ENCODE data around the gene CALCOCO2.

The CALCOCO2 gene

DNA sequence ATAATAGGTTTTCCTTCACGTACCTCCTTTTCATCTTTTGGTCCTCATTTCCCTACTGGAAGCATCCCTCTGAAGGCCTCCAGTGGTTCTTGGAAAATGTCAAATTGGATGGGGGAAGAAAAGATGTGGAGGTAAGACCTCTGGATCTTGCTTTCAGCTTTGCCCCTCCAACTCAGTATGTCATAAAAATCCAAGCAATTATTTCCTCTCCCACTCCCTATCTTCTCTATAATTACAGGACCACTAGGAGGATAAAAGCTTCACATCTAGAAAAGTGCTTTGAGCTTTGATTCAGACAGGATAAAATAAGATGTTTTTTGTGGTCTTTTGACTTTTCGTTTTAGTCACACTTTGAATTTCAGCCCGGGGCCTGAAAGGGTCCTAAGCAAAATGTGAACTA is 15.5 kb upstream of the CALCOCO2 start:
- Histone ChIP-seq H3F3A (ENCODE audit: low read depth) (peaks cover 9% of the 10 kb centered on the region; the same call in 1 of the 2 replicates), H3K79me2 (ENCODE audit: insufficient read depth, low read length) (no peaks in the 10 kb centered on the region), H3K4me2 (ENCODE audit: low read depth, low read length, poor library complexity, severe bottlenecking) (no peak overlapping the region), H3K9me3 (ENCODE audit: insufficient read depth, low read depth, low read length) (no peaks in the 10 kb centered on the region), H2AFZ (ENCODE audit: low read length) (no peak overlapping the region), H3K36me3 (ENCODE audit: insufficient read depth, low read length) (no peaks in the 10 kb centered on the region), H3K27me3 (ENCODE audit: insufficient read depth, low read length, poor library complexity, severe bottlenecking) (no peaks in the 10 kb centered on the region), H3K9me2 (replicated peaks; ENCODE audit: low read depth, low read length) (no peaks in the 10 kb centered on the region), H4K20me1 (ENCODE audit: insufficient read depth, low read length, poor library complexity, severe bottlenecking) (no peaks in the 10 kb centered on the region), H3K9ac (ENCODE audit: low read depth, low read length, poor library complexity, severe bottlenecking) (no peak overlapping the region), H3K4me1 (ENCODE audit: insufficient read depth, low read length, poor library complexity, severe bottlenecking) (peaks cover 12% of the 10 kb centered on the region), H3K4me3 (ENCODE audit: low read length, poor library complexity, severe bottlenecking) (no peak overlapping the region)
- no peak for TF ChIP-seq EZH2phosphoT487 (IDR thresholded peaks at IDR 0.05; ENCODE audit: borderline replicate concordance)
- TF ChIP-seq, protein P1, sequence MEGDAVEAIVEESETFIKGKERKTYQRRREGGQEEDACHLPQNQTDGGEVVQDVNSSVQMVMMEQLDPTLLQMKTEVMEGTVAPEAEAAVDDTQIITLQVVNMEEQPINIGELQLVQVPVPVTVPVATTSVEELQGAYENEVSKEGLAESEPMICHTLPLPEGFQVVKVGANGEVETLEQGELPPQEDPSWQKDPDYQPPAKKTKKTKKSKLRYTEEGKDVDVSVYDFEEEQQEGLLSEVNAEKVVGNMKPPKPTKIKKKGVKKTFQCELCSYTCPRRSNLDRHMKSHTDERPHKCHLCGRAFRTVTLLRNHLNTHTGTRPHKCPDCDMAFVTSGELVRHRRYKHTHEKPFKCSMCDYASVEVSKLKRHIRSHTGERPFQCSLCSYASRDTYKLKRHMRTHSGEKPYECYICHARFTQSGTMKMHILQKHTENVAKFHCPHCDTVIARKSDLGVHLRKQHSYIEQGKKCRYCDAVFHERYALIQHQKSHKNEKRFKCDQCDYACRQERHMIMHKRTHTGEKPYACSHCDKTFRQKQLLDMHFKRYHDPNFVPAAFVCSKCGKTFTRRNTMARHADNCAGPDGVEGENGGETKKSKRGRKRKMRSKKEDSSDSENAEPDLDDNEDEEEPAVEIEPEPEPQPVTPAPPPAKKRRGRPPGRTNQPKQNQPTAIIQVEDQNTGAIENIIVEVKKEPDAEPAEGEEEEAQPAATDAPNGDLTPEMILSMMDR (conservative IDR thresholded peaks at IDR 0.05; ENCODE audit: low read length), result no peak

DNA sequence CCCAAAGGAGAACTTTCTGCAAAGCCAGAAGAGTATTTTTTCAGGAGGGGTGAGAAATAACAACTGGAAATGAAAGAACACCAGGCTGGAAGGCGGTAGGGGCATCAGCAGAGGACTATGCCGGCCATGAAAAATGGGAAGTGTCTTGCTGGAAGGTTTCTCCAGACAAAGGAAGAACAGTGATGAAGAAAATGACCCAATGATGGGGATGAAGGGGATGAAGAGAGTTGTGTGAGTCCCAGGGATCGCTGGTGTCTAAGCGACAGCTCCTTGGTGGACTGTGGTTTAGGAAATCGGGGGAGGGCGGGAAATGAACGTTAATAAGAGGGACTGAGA is 14.4 kb upstream of the CALCOCO2 start:
- TF ChIP-seq, protein P1 (conservative IDR thresholded peaks at IDR 0.05; ENCODE audit: low read length), result no peak
- TF ChIP-seq EZH2phosphoT487 (IDR thresholded peaks at IDR 0.05; ENCODE audit: borderline replicate concordance), result no peak
- H3K9me2 ChIP-seq (replicated peaks; ENCODE audit: low read depth, low read length), result no peaks in the 10 kb centered on the region
- no peaks in the 10 kb centered on the region for H3K36me3 ChIP-seq (ENCODE audit: insufficient read depth, low read length)
- H3K9ac ChIP-seq (ENCODE audit: low read depth, low read length, poor library complexity, severe bottlenecking), result peak overlapping the region; percentile 43
- peak overlapping the region; percentile 80 for H2AFZ ChIP-seq (ENCODE audit: low read length)
- no peaks in the 10 kb centered on the region for H3K9me3 ChIP-seq (ENCODE audit: insufficient read depth, low read depth, low read length)
- H3K4me3 ChIP-seq (ENCODE audit: low read length, poor library complexity, severe bottlenecking), result peak overlapping the region; percentile 73
- peaks cover 9% of the 10 kb centered on the region; the same call in 1 of the 2 replicates for H3F3A ChIP-seq (ENCODE audit: low read depth)
- H3K4me2 ChIP-seq (ENCODE audit: low read depth, low read length, poor library complexity, severe bottlenecking), result peak overlapping the region; percentile 96
- no peaks in the 10 kb centered on the region for H3K79me2 ChIP-seq (ENCODE audit: insufficient read depth, low read length)
- no peaks in the 10 kb centered on the region for H3K27me3 ChIP-seq (ENCODE audit: insufficient read depth, low read length, poor library complexity, severe bottlenecking)
- H3K4me1 ChIP-seq (ENCODE audit: insufficient read depth, low read length, poor library complexity, severe bottlenecking), result peaks cover 12% of the 10 kb centered on the region
- H4K20me1 ChIP-seq (ENCODE audit: insufficient read depth, low read length, poor library complexity, severe bottlenecking), result no peaks in the 10 kb centered on the region

DNA sequence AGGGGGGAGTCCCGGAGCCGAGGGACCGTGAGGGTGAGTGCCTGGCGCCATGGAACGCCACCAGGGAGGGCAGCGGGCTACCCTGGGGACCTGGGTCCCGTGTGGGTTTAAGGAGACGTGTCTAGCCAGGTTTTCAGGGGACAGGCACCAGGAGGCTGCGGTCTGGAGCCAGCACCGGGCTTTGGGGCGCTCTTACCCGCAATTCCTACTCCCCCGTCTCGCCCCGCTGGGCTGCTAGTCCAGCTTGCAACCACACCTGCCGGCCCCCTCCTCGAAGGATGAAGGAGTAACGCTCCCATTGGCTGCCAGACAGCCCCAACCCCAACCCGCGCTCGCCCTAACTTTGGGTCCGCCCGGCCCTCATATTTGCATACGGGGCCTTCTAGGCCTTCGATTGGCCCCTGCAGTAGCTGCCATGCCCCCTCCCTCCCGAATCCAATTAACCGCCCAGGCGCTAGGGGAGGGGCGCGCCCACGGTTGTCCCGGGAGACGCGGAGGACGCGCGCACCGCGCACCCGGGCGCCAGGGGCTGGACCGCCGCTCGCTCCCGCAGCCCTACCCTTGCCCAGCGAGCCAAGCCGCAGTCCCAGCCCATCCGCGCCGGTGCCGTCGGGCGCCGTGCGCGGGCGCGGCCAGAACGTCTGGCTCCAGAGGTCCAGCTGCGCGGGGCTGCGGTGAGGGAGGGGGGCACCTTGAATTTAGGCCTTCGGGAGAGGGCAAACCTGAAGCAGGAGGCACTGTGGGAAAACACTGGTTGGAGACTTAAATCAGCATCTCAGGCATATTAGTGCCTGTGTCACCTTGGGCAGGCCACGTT is 13.9 kb upstream of the CALCOCO2 start, which contains the start of gene TTLL6:
TSS of gene TTLL6 (minus strand) at position 456 of the 817 bp plus-strand sequence. CDS start at position 299, 157 bp downstream.
- Histone ChIP-seq H3K4me3 (ENCODE audit: low read length, poor library complexity, severe bottlenecking) (peak within 1 kb of the TSS; percentile 73), H3K27me3 (ENCODE audit: insufficient read depth, low read length, poor library complexity, severe bottlenecking) (no peaks in the 10 kb centered on the region), H3K36me3 (ENCODE audit: insufficient read depth, low read length) (no peaks in the 10 kb centered on the region), H3F3A (ENCODE audit: low read depth) (peaks cover 9% of the 10 kb centered on the region; the same call in 1 of the 2 replicates), H3K4me2 (ENCODE audit: low read depth, low read length, poor library complexity, severe bottlenecking) (peak within 1 kb of the TSS; percentile 96), H3K79me2 (ENCODE audit: insufficient read depth, low read length) (no peaks in the 10 kb centered on the region), H4K20me1 (ENCODE audit: insufficient read depth, low read length, poor library complexity, severe bottlenecking) (no peaks in the 10 kb centered on the region), H2AFZ (ENCODE audit: low read length) (peak within 1 kb of the TSS; percentile 80), H3K9ac (ENCODE audit: low read depth, low read length, poor library complexity, severe bottlenecking) (peak within 1 kb of the TSS; percentile 43), H3K9me2 (replicated peaks; ENCODE audit: low read depth, low read length) (no peaks in the 10 kb centered on the region), H3K9me3 (ENCODE audit: insufficient read depth, low read depth, low read length) (no peaks in the 10 kb centered on the region), H3K4me1 (ENCODE audit: insufficient read depth, low read length, poor library complexity, severe bottlenecking) (peaks cover 12% of the 10 kb centered on the region)
- TF ChIP-seq, protein P1 (conservative IDR thresholded peaks at IDR 0.05; ENCODE audit: low read length), result no peak
- no peak for TF ChIP-seq EZH2phosphoT487 (IDR thresholded peaks at IDR 0.05; ENCODE audit: borderline replicate concordance)
